GM12878 (cell line): ENCODE data around the gene PIK3R5. TPM values are rescaled to one million over a fixed set of nuclear protein-coding genes. Genes with fewer than 3 reads are reported as not detected.
A peak's percentile ranks its signal among the peaks of the same experiment; 100 is the strongest.

Experiments
- ATAC-seq: fragments of 200-7000 bp; cut with Tn5 transposase; 3 replicates; pipeline ENCODE4 v1.9.1; 2020; ENCODE audit warnings: mild to moderate bottlenecking, moderate library complexity
- BruUV-seq: library from RNA; stranded (reverse); fragments of 400-500 nt; replicated peaks from 2 replicates; lab custom pipeline; 2021; lab: Mats Ljungman, UMichigan
- CTCF ChIA-PET: fragments of 300-600 bp; sonication (Branson Sonifier 250); formaldehyde crosslinking; extraction: SDS; loops from one replicate; lab custom pipeline; 2021; ENCODE audit warnings: inconsistent platforms; lab: Yijun Ruan, JAX
- POLR2A ChIA-PET: fragments of 350-600 bp; formaldehyde crosslinking; extraction: SDS; loops from one replicate; lab custom pipeline; 2021; ENCODE audit warnings: inconsistent platforms; lab: Charles Lee
- RAD21 ChIA-PET: fragments of 300-600 bp; sonication (Branson Sonifier 250); formaldehyde crosslinking; loops from one replicate; lab custom pipeline; 2023; ENCODE audit warnings: antibody characterized with exemption; ENCODE audit not compliant: unreplicated experiment; lab: Charles Lee
- SMC1A ChIA-PET: fragments of 300-600 bp; sonication (Branson Sonifier 250); formaldehyde crosslinking; loops from one replicate; lab custom pipeline; 2023; ENCODE audit not compliant: unreplicated experiment, uncharacterized antibody; lab: Charles Lee
- DNase-seq: peaks from one replicate; pipeline ENCODE4 v3.0.0-alpha.2; 2011; ENCODE audit warnings: low read depth, low spot score
- FAIRE-seq: peaks from 3 replicates; lab custom pipeline; 2011; peaks lifted over from hg19 to GRCh38; lab: Jason Lieb, UNC
- H2AFZ ChIP-seq: 2 replicates; pipeline ENCODE4 v1.6.0; 2011; ENCODE audit warnings: low read depth, low read length, control low read depth; ENCODE audit not compliant: control insufficient read depth
- H3K27ac ChIP-seq: 2 replicates; pipeline ENCODE4 v1.5.1; 2011; ENCODE audit warnings: control low read depth; ENCODE audit not compliant: control insufficient read depth, insufficient read depth
- H3K27me3 ChIP-seq, 2 experiments: replicated peaks in 1 of 2; 2 replicates each; pipeline versions ENCODE4 v1.6.0 to v1.6.1; 2011; ENCODE audit warnings: low read length in 1 of 2; ENCODE audit not compliant: control insufficient read depth in 2 of 2, insufficient read depth in 2 of 2
- H3K36me3 ChIP-seq, 2 experiments: 2 replicates each; pipeline ENCODE4 v1.5.1; 2011; ENCODE audit warnings: low read length in 1 of 2; ENCODE audit not compliant: control insufficient read depth in 2 of 2, insufficient read depth in 2 of 2
- H3K4me1 ChIP-seq: 2 replicates; pipeline ENCODE4 v1.6.1; 2011; ENCODE audit warnings: mild to moderate bottlenecking, low read length, moderate library complexity, mixed read lengths; ENCODE audit not compliant: control insufficient read depth, insufficient read depth
- H3K4me2 ChIP-seq: 2 replicates; pipeline ENCODE4 v1.6.0; 2011; ENCODE audit warnings: control low read depth; ENCODE audit not compliant: control insufficient read depth, insufficient read depth
- H3K4me3 ChIP-seq: fragments of 200-600 bp; sonication (generic); 2 replicates; pipeline ENCODE4 v1.5.1; 2016
- H3K79me2 ChIP-seq: 2 replicates; pipeline ENCODE4 v1.6.0; 2011; ENCODE audit warnings: low read length; ENCODE audit not compliant: control insufficient read depth, insufficient read depth
- H3K9ac ChIP-seq: 2 replicates; pipeline ENCODE4 v1.8.0; 2011; ENCODE audit warnings: low read length, control low read depth, mixed read lengths; ENCODE audit not compliant: control insufficient read depth, insufficient read depth
- H3K9me3 ChIP-seq: replicated peaks from 3 replicates; pipeline ENCODE4 v1.5.1; 2011; ENCODE audit warnings: mild to moderate bottlenecking, low read length; ENCODE audit not compliant: control insufficient read depth, insufficient read depth
- H4K20me1 ChIP-seq: 2 replicates; pipeline ENCODE4 v1.6.0; 2011; ENCODE audit not compliant: control insufficient read depth, insufficient read depth
- CHD1 ChIP-seq: IDR thresholded peaks from 2 replicates; pipeline ENCODE4 v1.6.1; 2012; ENCODE audit warnings: low read depth, low read length, improper control_type of control experiment
- CTCF ChIP-seq, 3 experiments: IDR thresholded peaks in 2 of 3; conservative IDR thresholded peaks in 1 of 3; 2 replicates each; pipeline ENCODE4 v1.5.1; 2011; ENCODE audit warnings: low read depth in 3 of 3, low read length in 3 of 3, mild to moderate bottlenecking in 3 of 3, control low read depth in 2 of 3, moderate library complexity in 2 of 3, inconsistent platforms in 1 of 3, mixed read lengths in 1 of 3; ENCODE audit not compliant: control insufficient read depth in 2 of 3, insufficient read depth in 1 of 3; ENCODE audit errors: extremely low read depth in 1 of 3
- RUNX3 ChIP-seq: IDR thresholded peaks from 2 replicates; pipeline ENCODE4 v1.6.1; 2012; ENCODE audit warnings: low read length, inconsistent platforms
- SPI1 ChIP-seq: IDR thresholded peaks from 2 replicates; pipeline ENCODE4 v1.6.1; 2011; ENCODE audit warnings: low read depth, mild to moderate bottlenecking, low read length, moderate library complexity, borderline replicate concordance; ENCODE audit not compliant: insufficient read depth
- WGBS: methylation state at CpG from one replicate; pipeline ENCODE4 v1.1.6; 2016; ENCODE audit warnings: low lambda C conversion rate; ENCODE audit not compliant: insufficient replicate concordance, insufficient coverage; ENCODE audit errors: missing lambda C conversion rate; 5-methylcytosine and 5-hydroxymethylcytosine counted together
- in situ Hi-C: fragments of 300-500 bp; cut with MboI; formaldehyde crosslinking; loops from 9 replicates; pipeline ENCODE4 v1.14.3; 2018; ENCODE audit warnings: mixed read lengths
- intact Hi-C: fragments of 100-400 bp; cut with micrococcal nuclease; formaldehyde crosslinking; loops from one replicate; pipeline ENCODE4 v1.14.2; 2022; ENCODE audit not compliant: unreplicated experiment
- polyA plus RNA-seq, 11 experiments: library from polyadenylated mRNA; depleted of rRNA in 4 of 11; unstranded in 6 of 11; stranded (reverse) in 5 of 11; fragments of >200 nt; fragmentation: Nextera tagmentation in 4 of 11; fragmentation: Illumina TruSeq in 1 of 11; extraction: Ambion mirVana in 4 of 11; extraction: Trizol in 1 of 11; gene quantifications; 1 replicate in 1 of 11; 2 replicates in 10 of 11; pipeline versions ENCODE4 v1.2.1 to v1.2.3, GENCODE V29; 2011 to 2016; ENCODE audit warnings: inconsistent platforms in 2 of 11, missing spikeins in 2 of 11, low read depth in 1 of 11
- total RNA-seq, 4 experiments: library from RNA; depleted of rRNA in 3 of 4; stranded (reverse); fragments of >200 nt in 3 of 4; fragmentation: Illumina TruSeq in 1 of 4; extraction: Trizol in 1 of 4; gene quantifications; 2 replicates each; pipeline versions ENCODE4 v1.2.1 to v1.2.3, GENCODE V29; 2013 to 2021

Gene PIK3R5
- total and polyA plus RNA-seq, 10 of the 15 experiments (the other 5 are each of a cell fraction or from before 2014, with no cell fraction given) = 9.5 to 50.8 (median 35.5) TPM

- no TSS peak for BruUV-seq
- WGBS = 24% methylated on average over 2 of the region's 2 CpGs
- H4K20me1 ChIP-seq = no peaks in the 10 kb centered on the region
- ChIA-PET CTCF (interaction anchor here (0.9 to 4.5 kb wide), 4 partner anchors 9 to 306 kb away, joined by 3 to 43 read pairs (median 5); no protein-coding TSS in a partner anchor), POLR2A (no interaction called here), RAD21 (interaction anchor here (2.0 kb wide), 1 partner anchor 12 kb away, joined by 4 read pairs; no protein-coding TSS in a partner anchor), SMC1A (interaction anchor here (1.8 to 3.7 kb wide), 5 partner anchors 9 to 91 kb away, joined by 5 to 24 read pairs (median 8); no protein-coding TSS in a partner anchor)
- peak overlapping the region; percentile 65; the same call in 1 of the 2 replicates for H3K27ac ChIP-seq
- H3K36me3 ChIP-seq = no peaks in the 10 kb centered on the region
- peaks cover 8% of the 10 kb centered on the region; the same call in 2 of the 3 replicates for H3K9me3 ChIP-seq
- peak; percentile 37; the same call in 2 of the 3 replicates for ATAC-seq
- H3K4me1 ChIP-seq = peaks cover 18% of the 10 kb centered on the region
- H3K79me2 ChIP-seq = no peaks in the 10 kb centered on the region
- TF ChIP-seq CTCF (IDR thresholded peaks at IDR 0.05 in 2 of 3, conservative IDR thresholded peaks at IDR 0.05 in 1 of 3; ENCODE audit: control insufficient read depth in 2 of 3, extremely low read depth in 1 of 3, insufficient read depth in 1 of 3, low read depth in 3 of 3, low read length in 3 of 3) (peak in 2 of 3 experiments; percentile 15 to 17; a peak in 1 of 6 replicates), SPI1 (0 out of 2 replicates have a peak, but pooled peaks have one; percentile 21), RUNX3 (peak; percentile 21; the same call in 1 of the 2 replicates), CHD1 (no peak)
- H3K4me2 ChIP-seq = 0 out of 2 replicates have a peak overlapping the region, but pooled peaks have one; percentile 22
- no peak overlapping the region for H2AFZ ChIP-seq
- no peak overlapping the region for H3K9ac ChIP-seq
- no peak overlapping the region for H3K4me3 ChIP-seq
- DNase-seq = no peak
- in situ Hi-C loops = no loop called here
- intact Hi-C loops = no loop called here
- H3K27me3 ChIP-seq = no peaks in the 10 kb centered on the region
- FAIRE-seq = no peak
These were observed 20.8 kb upstream of the PIK3R5 start for GRCh38 chr17:8986295-8986694.
